Stimulated activated naive B cell treated with anti-CD40 and anti-IgM and Interleukin-4, amounts not matched to agents 10 μg/mL and 1 μg/mL and 100 μg/mL, for 72 hours (primary cell): ENCODE results near the gene ATP8A2.

ENCODE experiments used
- ATAC-seq, 2 donors: fragments of 150-1000 bp; cut with Tn5 transposase; replicated peaks; 2 replicates each; pipeline ENCODE4 v1.10.0; 2021; ENCODE audit warnings: moderate library complexity in 1 of 2
- DNase-seq: peaks from one replicate; pipeline ENCODE4 v3.0.0; 2021
- H3K27ac Mint-ChIP-seq: one replicate; pipeline ENCODE4 v1.8.0; 2022; ENCODE audit warnings: mild to moderate bottlenecking, mixed read lengths
- H3K27me3 Mint-ChIP-seq, 2 donors: one replicate each; pipeline ENCODE4 v1.8.0; 2022; ENCODE audit warnings: mixed read lengths in 2 of 2
- H3K36me3 Mint-ChIP-seq, 2 donors: one replicate each; pipeline ENCODE4 v1.8.0; 2022; ENCODE audit warnings: mixed read lengths in 2 of 2, mild to moderate bottlenecking in 1 of 2
- H3K4me1 Mint-ChIP-seq, 2 donors: one replicate each; pipeline ENCODE4 v1.8.0; 2022; ENCODE audit warnings: mixed read lengths in 2 of 2, mild to moderate bottlenecking in 1 of 2
- H3K4me3 Mint-ChIP-seq, 2 donors: one replicate each; pipeline ENCODE4 v1.8.0; 2022; ENCODE audit warnings: mild to moderate bottlenecking in 2 of 2, mixed read lengths in 2 of 2, moderate library complexity in 1 of 2
- H3K9me3 Mint-ChIP-seq, 2 donors: one replicate each; pipeline ENCODE4 v1.8.0; 2022; ENCODE audit warnings: mixed read lengths in 2 of 2, mild to moderate bottlenecking in 1 of 2

Gene ATP8A2

GRCh38 chr13:25372284-25373081, 709 bp downstream of the ATP8A2 start:
- ATAC-seq, result peak; percentile 15

GRCh38 chr13:25375727-25376358, 4.1 kb downstream of the ATP8A2 start:
- DNase-seq (no peak), ATAC-seq (peak; percentile 45 to 57)
- peaks cover 4 to 16% of the 10 kb centered on the region in 2 donors for H3K4me1 Mint-ChIP-seq

More at GRCh38 chr13:25372284-25373081, 709 bp downstream of the ATP8A2 start:
- Mint-ChIP-seq H3K9me3 (no peaks in the 10 kb centered on the region), H3K36me3 (no peaks in the 10 kb centered on the region), H3K4me1 (peaks cover 6 to 16% of the 10 kb centered on the region in 2 donors), H3K27me3 (peaks cover 53 to 66% of the 10 kb centered on the region in 2 donors), H3K27ac (no peak overlapping the region), H3K4me3 (peak overlapping the region; percentile 36 to 59)
- no peak for DNase-seq

GRCh38 chr13:25377244-25377962, 5.6 kb downstream of the ATP8A2 start:
- H3K4me1 Mint-ChIP-seq, result peaks cover 4 to 10% of the 10 kb centered on the region in 2 donors
- no peak overlapping the region for H3K4me3 Mint-ChIP-seq
- H3K36me3 Mint-ChIP-seq, result no peaks in the 10 kb centered on the region
- H3K9me3 Mint-ChIP-seq, result no peaks in the 10 kb centered on the region
- ATAC-seq (no peak), DNase-seq (no peak)
- H3K27me3 Mint-ChIP-seq, result peaks cover 47 to 58% of the 10 kb centered on the region in 2 donors
- H3K27ac Mint-ChIP-seq, result no peak overlapping the region

More at GRCh38 chr13:25375727-25376358, 4.1 kb downstream of the ATP8A2 start:
- Mint-ChIP-seq H3K36me3 (no peaks in the 10 kb centered on the region), H3K9me3 (no peaks in the 10 kb centered on the region), H3K4me3 (no peak overlapping the region), H3K27me3 (peaks cover 47 to 54% of the 10 kb centered on the region in 2 donors), H3K27ac (no peak overlapping the region)

- Mint-ChIP-seq H3K36me3 (no peaks in the 10 kb centered on the region), H3K27me3 (peaks cover 40 to 56% of the 10 kb centered on the region in 2 donors), H3K9me3 (no peaks in the 10 kb centered on the region), H3K4me3 (no peak overlapping the region), H3K27ac (no peak overlapping the region), H3K4me1 (peaks cover 0 to 4% of the 10 kb centered on the region in 2 donors)
- ATAC-seq, result no peak
- DNase-seq, result no peak
Observed at GRCh38 chr13:25378528-25378927, 6.8 kb downstream of the ATP8A2 start.

- no peaks in the 10 kb centered on the region for H3K36me3 Mint-ChIP-seq
- DNase-seq (no peak), ATAC-seq (no peak)
- no peaks in the 10 kb centered on the region for H3K9me3 Mint-ChIP-seq
- peaks cover 35 to 56% of the 10 kb centered on the region in 2 donors for H3K27me3 Mint-ChIP-seq
- no peak overlapping the region for H3K27ac Mint-ChIP-seq
- H3K4me1 Mint-ChIP-seq, result peaks cover 0 to 4% of the 10 kb centered on the region in 2 donors
- no peak overlapping the region for H3K4me3 Mint-ChIP-seq
Observed at GRCh38 chr13:25379011-25379410, 7.2 kb downstream of the ATP8A2 start.

GRCh38 chr13:25380082-25380481, 8.3 kb downstream of the ATP8A2 start:
- no peak for ATAC-seq
- H3K36me3 Mint-ChIP-seq, result no peaks in the 10 kb centered on the region
- H3K27me3 Mint-ChIP-seq, result peaks cover 37 to 52% of the 10 kb centered on the region in 2 donors
- DNase-seq, result no peak
- H3K4me3 Mint-ChIP-seq, result no peak overlapping the region
- peaks cover 0 to 2% of the 10 kb centered on the region in 2 donors for H3K4me1 Mint-ChIP-seq
- H3K27ac Mint-ChIP-seq, result no peak overlapping the region
- H3K9me3 Mint-ChIP-seq, result no peaks in the 10 kb centered on the region

- ATAC-seq (no peak), DNase-seq (no peak)
- Mint-ChIP-seq H3K9me3 (no peaks in the 10 kb centered on the region), H3K4me3 (no peak overlapping the region), H3K4me1 (no peaks in the 10 kb centered on the region), H3K36me3 (no peaks in the 10 kb centered on the region), H3K27me3 (peaks cover 31 to 45% of the 10 kb centered on the region in 2 donors), H3K27ac (no peak overlapping the region)
Observed at GRCh38 chr13:25380741-25381324, 9.1 kb downstream of the ATP8A2 start.

GRCh38 chr13:25384758-25385410, 13.1 kb downstream of the ATP8A2 start:
- Mint-ChIP-seq H3K27ac (no peak overlapping the region), H3K4me1 (no peaks in the 10 kb centered on the region), H3K4me3 (no peak overlapping the region), H3K36me3 (no peaks in the 10 kb centered on the region), H3K9me3 (no peaks in the 10 kb centered on the region), H3K27me3 (peaks cover 39 to 44% of the 10 kb centered on the region in 2 donors)
- DNase-seq, result no peak
- no peak for ATAC-seq

- ATAC-seq (no peak), DNase-seq (no peak)
- H3K9me3 Mint-ChIP-seq, result peaks cover 0 to 6% of the 10 kb centered on the region in 2 donors
- peaks cover 14 to 20% of the 10 kb centered on the region in 2 donors for H3K27me3 Mint-ChIP-seq
- no peak overlapping the region for H3K27ac Mint-ChIP-seq
- H3K4me1 Mint-ChIP-seq, result no peaks in the 10 kb centered on the region
- no peaks in the 10 kb centered on the region for H3K36me3 Mint-ChIP-seq
- H3K4me3 Mint-ChIP-seq, result no peak overlapping the region
Observed at GRCh38 chr13:25391932-25392331, 20.2 kb downstream of the ATP8A2 start.

- Mint-ChIP-seq H3K4me3 (no peak overlapping the region), H3K4me1 (no peaks in the 10 kb centered on the region), H3K36me3 (no peaks in the 10 kb centered on the region), H3K27ac (no peak overlapping the region), H3K27me3 (peaks cover 7 to 12% of the 10 kb centered on the region in 2 donors), H3K9me3 (peaks cover 0 to 6% of the 10 kb centered on the region in 2 donors)
- ATAC-seq (no peak), DNase-seq (no peak)
Observed at GRCh38 chr13:25394402-25395060, 22.8 kb downstream of the ATP8A2 start.

- Mint-ChIP-seq H3K27ac (no peak overlapping the region), H3K4me1 (no peaks in the 10 kb centered on the region), H3K4me3 (no peak overlapping the region), H3K9me3 (peaks cover 0 to 6% of the 10 kb centered on the region in 2 donors), H3K27me3 (peaks cover 4 to 16% of the 10 kb centered on the region in 2 donors), H3K36me3 (no peaks in the 10 kb centered on the region)
- DNase-seq (no peak), ATAC-seq (no peak)
Observed at GRCh38 chr13:25397763-25398162, 26.0 kb downstream of the ATP8A2 start.

- Mint-ChIP-seq H3K27ac (no peak overlapping the region), H3K36me3 (no peaks in the 10 kb centered on the region), H3K27me3 (peaks cover 18 to 23% of the 10 kb centered on the region in 2 donors), H3K9me3 (peaks cover 0 to 3% of the 10 kb centered on the region in 2 donors), H3K4me3 (no peak overlapping the region), H3K4me1 (no peaks in the 10 kb centered on the region)
- ATAC-seq (no peak), DNase-seq (no peak)
Observed at GRCh38 chr13:25400925-25401324, 29.2 kb downstream of the ATP8A2 start.

GRCh38 chr13:25401958-25402357, 30.2 kb downstream of the ATP8A2 start:
- DNase-seq (no peak), ATAC-seq (no peak)
- Mint-ChIP-seq H3K4me3 (no peak overlapping the region), H3K36me3 (no peaks in the 10 kb centered on the region), H3K9me3 (peaks cover 0 to 3% of the 10 kb centered on the region in 2 donors), H3K27me3 (peaks cover 18 to 23% of the 10 kb centered on the region in 2 donors), H3K27ac (no peak overlapping the region), H3K4me1 (no peaks in the 10 kb centered on the region)
